Lower leg skin (tissue), 4 donors: ENCODE data around the gene TMC7. TPM values are rescaled to one million over a fixed set of nuclear protein-coding genes. Genes with fewer than 3 reads are reported as not detected.

ENCODE experiments used
- DNase-seq, 2 donors: peaks; one replicate each; pipeline ENCODE4 v3.0.0-alpha.2; 2019; ENCODE audit warnings: low spot score in 2 of 2
- H3K4me3 ChIP-seq: fragments of 200-600 bp; sonication (generic); 2 replicates; pipeline ENCODE4 v1.5.1; 2017; ENCODE audit warnings: mild to moderate bottlenecking, low read depth; ENCODE audit not compliant: poor library complexity, severe bottlenecking
- POLR2A ChIP-seq, 2 donors: fragments of 450-650 bp; IDR thresholded peaks; one replicate each; pipeline ENCODE4 v1.6.1; 2016 to 2017; ENCODE audit warnings: antibody characterized with exemption in 2 of 2, mild to moderate bottlenecking in 1 of 2, moderate library complexity in 1 of 2
- whole genome bisulfite sequencing, 2 donors: methylation state at CpG; one replicate each; pipeline ENCODE4 v1.1.5; 2018; 5-methylcytosine and 5-hydroxymethylcytosine counted together
- intact Hi-C: fragments of 100-400 bp; cut with DNase I; formaldehyde crosslinking; loops from one replicate; pipeline ENCODE4 v1.15.0; 2023; ENCODE audit warnings: low total_unique reads
- total RNA-seq, 4 donors: library from RNA; depleted of rRNA; stranded (reverse); fragments of >200 nt; gene quantifications; one replicate each; pipeline ENCODE4 v1.1.0, GENCODE V29; 2016
- TF ChIP-seq, protein P1 (sequence below), 3 donors: fragments of 450-650 bp; IDR thresholded peaks; one replicate each; pipeline ENCODE4 v1.5.1; 2016; ENCODE audit warnings: antibody characterized with exemption in 3 of 3, mild to moderate bottlenecking in 3 of 3, moderate library complexity in 2 of 3

The TMC7 gene
- total RNA-seq, 4 donors from 2014 or later, result 0.38 to 1.6 (median 0.73) TPM

DNA sequence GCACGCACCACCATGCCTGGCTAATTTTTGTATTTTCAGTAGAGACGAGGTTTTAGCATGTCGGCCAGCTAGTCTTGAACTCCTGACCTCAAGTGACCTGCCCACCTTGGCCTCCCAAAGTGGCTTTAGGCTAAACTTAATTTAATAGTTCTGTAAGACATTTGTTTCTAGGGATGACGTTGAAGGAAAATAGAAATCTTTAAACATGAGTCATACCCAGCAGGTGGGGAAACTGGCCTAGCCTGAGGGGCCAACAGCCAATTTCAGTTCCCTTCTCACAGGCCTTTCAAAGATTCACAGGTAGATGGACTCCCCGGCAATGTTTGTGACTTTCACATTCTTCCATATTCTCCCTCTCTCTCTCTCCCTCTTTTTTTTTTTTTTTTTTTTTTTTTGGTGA lies 111.9 kb downstream of the TMC7 start:
- intact Hi-C loops, result loop anchor here (5.0 kb wide), 1 partner anchor 87 kb away; no protein-coding TSS in a partner anchor
- H3K4me3 ChIP-seq, result no peak overlapping the region
- no peak for TF ChIP-seq POLR2A (IDR thresholded peaks at IDR 0.05)
- TF ChIP-seq, protein P1, sequence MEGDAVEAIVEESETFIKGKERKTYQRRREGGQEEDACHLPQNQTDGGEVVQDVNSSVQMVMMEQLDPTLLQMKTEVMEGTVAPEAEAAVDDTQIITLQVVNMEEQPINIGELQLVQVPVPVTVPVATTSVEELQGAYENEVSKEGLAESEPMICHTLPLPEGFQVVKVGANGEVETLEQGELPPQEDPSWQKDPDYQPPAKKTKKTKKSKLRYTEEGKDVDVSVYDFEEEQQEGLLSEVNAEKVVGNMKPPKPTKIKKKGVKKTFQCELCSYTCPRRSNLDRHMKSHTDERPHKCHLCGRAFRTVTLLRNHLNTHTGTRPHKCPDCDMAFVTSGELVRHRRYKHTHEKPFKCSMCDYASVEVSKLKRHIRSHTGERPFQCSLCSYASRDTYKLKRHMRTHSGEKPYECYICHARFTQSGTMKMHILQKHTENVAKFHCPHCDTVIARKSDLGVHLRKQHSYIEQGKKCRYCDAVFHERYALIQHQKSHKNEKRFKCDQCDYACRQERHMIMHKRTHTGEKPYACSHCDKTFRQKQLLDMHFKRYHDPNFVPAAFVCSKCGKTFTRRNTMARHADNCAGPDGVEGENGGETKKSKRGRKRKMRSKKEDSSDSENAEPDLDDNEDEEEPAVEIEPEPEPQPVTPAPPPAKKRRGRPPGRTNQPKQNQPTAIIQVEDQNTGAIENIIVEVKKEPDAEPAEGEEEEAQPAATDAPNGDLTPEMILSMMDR (IDR thresholded peaks at IDR 0.05), result no peak
- peak in 1 of 2 donors; percentile 12 for DNase-seq
- WGBS, 2 donors, result 71 to 74% methylated on average over 5 of the region's 5 CpGs

DNA sequence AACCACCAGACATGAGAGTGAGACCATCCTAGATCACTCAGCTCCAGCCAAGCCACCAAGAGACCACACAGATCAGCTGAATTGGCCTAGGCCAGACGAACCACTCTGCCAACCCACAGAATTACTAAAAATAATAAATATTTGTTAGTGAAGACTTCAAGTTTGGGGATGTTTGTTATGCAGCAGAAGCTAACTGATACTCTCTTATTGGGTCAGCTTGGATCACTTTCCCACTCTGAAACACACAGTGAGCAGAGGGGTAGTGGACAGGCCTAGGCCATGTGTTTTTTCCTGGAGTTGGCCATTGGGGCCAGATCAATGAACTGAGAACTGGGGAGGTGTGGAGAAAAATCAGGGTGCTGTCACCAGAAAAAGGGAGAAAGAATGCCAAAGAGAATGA lies 114.4 kb downstream of the TMC7 start:
- intact Hi-C loops, result loop anchor here (5.0 kb wide), 1 partner anchor 84 kb away; no protein-coding TSS in a partner anchor
- WGBS, 2 donors, result 90 to 91% methylated on average over 1 of the region's 1 CpG
- DNase-seq, result peak in 1 of 2 donors; percentile 5
- H3K4me3 ChIP-seq, result no peak overlapping the region
- TF ChIP-seq POLR2A (IDR thresholded peaks at IDR 0.05), result no peak
- TF ChIP-seq, protein P1 (IDR thresholded peaks at IDR 0.05), result no peak

DNA sequence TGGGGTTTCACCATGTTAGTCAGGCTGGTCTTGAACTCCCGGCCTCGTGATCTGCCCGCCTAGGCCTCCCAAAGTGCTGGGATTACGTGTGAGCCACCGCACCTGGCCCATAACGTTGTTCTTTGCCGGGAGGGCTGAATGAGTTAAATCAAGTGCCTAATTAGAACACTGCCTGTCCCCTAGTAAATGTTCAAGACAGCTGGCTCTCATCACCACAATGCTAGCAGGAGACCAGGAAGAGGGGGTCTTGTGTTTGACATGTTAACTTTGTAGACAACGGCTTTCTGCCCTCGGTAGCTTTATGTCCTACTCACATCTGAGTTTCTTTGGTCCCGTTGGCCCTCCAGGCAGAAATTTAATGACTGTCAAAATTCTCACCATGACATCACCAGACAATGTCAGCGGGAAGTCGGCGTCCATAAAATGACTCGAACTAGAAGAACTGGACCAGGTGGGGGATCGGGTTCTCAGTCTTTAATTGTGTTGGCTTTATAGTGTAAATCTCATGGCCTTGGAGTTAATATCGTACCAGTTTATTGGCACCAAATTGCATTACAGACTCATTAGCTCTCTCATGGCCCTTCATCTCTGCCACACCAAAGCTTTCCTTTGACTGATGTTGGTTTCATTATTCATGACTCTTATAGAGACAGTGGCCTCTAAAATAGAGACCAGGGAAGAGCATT lies 118.6 kb downstream of the TMC7 start:
- DNase-seq, result peak in 1 of 2 donors; percentile 34
- H3K4me3 ChIP-seq, result no peak overlapping the region
- TF ChIP-seq, protein P1 (IDR thresholded peaks at IDR 0.05), result no peak
- WGBS, 2 donors, result 58 to 75% methylated on average over 16 of the region's 16 CpGs
- intact Hi-C loops, result no loop called here

GRCh38 chr16:19104607-19105006 lies 120.9 kb downstream of the TMC7 start:
- TF ChIP-seq POLR2A (IDR thresholded peaks at IDR 0.05), result no peak
- TF ChIP-seq, protein P1 (IDR thresholded peaks at IDR 0.05), result no peak

DNA sequence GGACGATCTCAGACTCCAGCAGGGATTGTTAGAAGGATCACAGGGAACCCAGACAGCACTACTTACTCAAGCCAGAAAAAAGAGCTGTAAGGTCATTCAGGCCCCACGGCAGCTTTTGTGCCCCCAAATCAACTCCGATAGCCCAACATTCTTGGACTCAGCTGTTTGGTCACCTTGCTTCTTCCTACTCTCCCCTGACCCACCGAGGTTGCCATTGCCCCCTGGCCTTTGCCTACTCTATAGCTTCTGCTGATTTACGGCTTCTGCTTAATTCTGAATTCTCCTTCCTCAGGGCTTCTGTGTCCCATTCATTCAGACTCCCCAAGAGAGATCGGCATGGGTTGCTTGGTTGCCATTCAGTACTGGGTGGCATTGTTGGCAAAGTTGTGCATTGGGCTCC lies 121.4 kb downstream of the TMC7 start:
- peak in 1 of 2 donors; percentile 64 for DNase-seq
- TF ChIP-seq, protein P1 (IDR thresholded peaks at IDR 0.05), result no peak
- TF ChIP-seq POLR2A (IDR thresholded peaks at IDR 0.05), result no peak
- intact Hi-C loops, result no loop called here
- H3K4me3 ChIP-seq, result no peak overlapping the region
- WGBS, 2 donors, result 73 to 74% methylated on average over 6 of the region's 6 CpGs

More at GRCh38 chr16:19104607-19105006, 120.9 kb downstream of the TMC7 start:
- no peak overlapping the region for H3K4me3 ChIP-seq
- 84 to 86% methylated on average over 5 of the region's 5 CpGs for WGBS, 2 donors
- intact Hi-C loops, result no loop called here
- peak in 1 of 2 donors; percentile 60 for DNase-seq
